Cardiac muscle cell (in vitro differentiated cells and primary cell): Measurements from ENCODE around the gene ARL11. TPM values are rescaled to one million over a fixed set of nuclear protein-coding genes. Genes with fewer than 3 reads are reported as not detected.

Source experiments
- DNase-seq, 2 donors: peaks; one replicate each; pipeline versions ENCODE4 v3.0.0 to v3.0.0-alpha.2; 2010 to 2017; ENCODE audit warnings: low read depth in 1 of 2, low spot score in 1 of 2
- H3K27ac ChIP-seq: fragments of 200-600 bp; sonication (generic); 2 replicates; pipeline ENCODE4 v1.5.1; 2016
- H3K27me3 ChIP-seq: fragments of 200-600 bp; sonication (generic); 2 replicates; pipeline ENCODE4 v1.6.0; 2016; ENCODE audit warnings: control low read depth
- H3K36me3 ChIP-seq: fragments of 200-600 bp; sonication (generic); 2 replicates; pipeline ENCODE4 v1.5.1; 2016; ENCODE audit warnings: control low read depth
- H3K4me1 ChIP-seq: fragments of 200-600 bp; sonication (generic); 2 replicates; pipeline ENCODE4 v1.8.1; 2017; ENCODE audit warnings: low read depth, mild to moderate bottlenecking, mixed run types
- H3K4me3 ChIP-seq: fragments of 200-600 bp; sonication (generic); 2 replicates; pipeline ENCODE4 v1.5.1; 2016; ENCODE audit warnings: mild to moderate bottlenecking
- H3K9me3 ChIP-seq: fragments of 200-600 bp; sonication (generic); 2 replicates; pipeline ENCODE4 v1.5.1; 2017; ENCODE audit warnings: low read depth, mild to moderate bottlenecking, control low read depth
- CTCF ChIP-seq: IDR thresholded peaks from 2 replicates; pipeline ENCODE4 v1.5.1; 2012; ENCODE audit warnings: low read depth, mild to moderate bottlenecking, low read length
- polyA plus RNA-seq: library from polyadenylated mRNA; unstranded; fragments of >200 nt; fragmentation: Nextera tagmentation; extraction: Ambion mirVana; gene quantifications from 2 replicates; pipeline ENCODE4 v1.2.1, GENCODE V29; 2016
- total RNA-seq: library from RNA; depleted of rRNA; stranded (reverse); fragments of >200 nt; gene quantifications from 2 replicates; pipeline ENCODE4 v1.2.3, GENCODE V29; 2016

Gene ARL11
- total and polyA plus RNA-seq, 2 experiments from 2014 or later, result 0.21 TPM

- Histone ChIP-seq H3K27ac (no peak overlapping the region), H3K9me3 (no peaks in the 10 kb centered on the region), H3K4me3 (no peak overlapping the region), H3K4me1 (peaks cover 12% of the 10 kb centered on the region), H3K36me3 (no peaks in the 10 kb centered on the region), H3K27me3 (no peaks in the 10 kb centered on the region)
- no peak for DNase-seq
- TF ChIP-seq CTCF, result no peak
Observed at GRCh38 chr13:49636705-49637104, 8.4 kb downstream of the ARL11 start.

GRCh38 chr13:49638030-49638743 lies 9.9 kb downstream of the ARL11 start:
- TF ChIP-seq CTCF, result no peak
- Histone ChIP-seq H3K4me1 (no peaks in the 10 kb centered on the region), H3K36me3 (no peaks in the 10 kb centered on the region), H3K9me3 (no peaks in the 10 kb centered on the region), H3K4me3 (no peak overlapping the region), H3K27ac (no peak overlapping the region), H3K27me3 (no peaks in the 10 kb centered on the region)
- DNase-seq, result no peak

- no peaks in the 10 kb centered on the region for H3K27me3 ChIP-seq
- no peaks in the 10 kb centered on the region for H3K36me3 ChIP-seq
- no peaks in the 10 kb centered on the region for H3K9me3 ChIP-seq
- no peak for TF ChIP-seq CTCF
- H3K27ac ChIP-seq, result no peak overlapping the region
- DNase-seq, result no peak
- no peaks in the 10 kb centered on the region for H3K4me1 ChIP-seq
- H3K4me3 ChIP-seq, result no peak overlapping the region
Observed at GRCh38 chr13:49638744-49639072, 10.4 kb downstream of the ARL11 start.

- DNase-seq, result peak in 1 of 2 donors; percentile 90
- H3K9me3 ChIP-seq, result no peaks in the 10 kb centered on the region
- TF ChIP-seq CTCF, result no peak
Observed at GRCh38 chr13:49641801-49642291, 13.5 kb downstream of the ARL11 start.

GRCh38 chr13:49643035-49643646 lies 14.8 kb downstream of the ARL11 start:
- H3K9me3 ChIP-seq, result no peaks in the 10 kb centered on the region
- no peak for DNase-seq
- H3K27ac ChIP-seq, result no peak overlapping the region
- no peaks in the 10 kb centered on the region for H3K27me3 ChIP-seq
- no peaks in the 10 kb centered on the region for H3K4me1 ChIP-seq
- H3K4me3 ChIP-seq, result no peak overlapping the region
- no peaks in the 10 kb centered on the region for H3K36me3 ChIP-seq
- TF ChIP-seq CTCF, result no peak

More at GRCh38 chr13:49641801-49642291, 13.5 kb downstream of the ARL11 start:
- H3K4me3 ChIP-seq, result no peak overlapping the region
- no peak overlapping the region for H3K27ac ChIP-seq
- no peaks in the 10 kb centered on the region for H3K27me3 ChIP-seq
- H3K36me3 ChIP-seq, result no peaks in the 10 kb centered on the region
- H3K4me1 ChIP-seq, result no peaks in the 10 kb centered on the region
